Activated CD8-positive, alpha-beta memory T cell treated with anti-CD3 and anti-CD28 coated beads, Interleukin-2, amount 50 U/mL, for 24 hours (primary cell): ENCODE results near the gene DPM2.

Source experiments
- DNase-seq: peaks from one replicate; pipeline ENCODE4 v3.0.0-alpha.2; 2020; ENCODE audit errors: extremely low read depth

DPM2 gene

DNA sequence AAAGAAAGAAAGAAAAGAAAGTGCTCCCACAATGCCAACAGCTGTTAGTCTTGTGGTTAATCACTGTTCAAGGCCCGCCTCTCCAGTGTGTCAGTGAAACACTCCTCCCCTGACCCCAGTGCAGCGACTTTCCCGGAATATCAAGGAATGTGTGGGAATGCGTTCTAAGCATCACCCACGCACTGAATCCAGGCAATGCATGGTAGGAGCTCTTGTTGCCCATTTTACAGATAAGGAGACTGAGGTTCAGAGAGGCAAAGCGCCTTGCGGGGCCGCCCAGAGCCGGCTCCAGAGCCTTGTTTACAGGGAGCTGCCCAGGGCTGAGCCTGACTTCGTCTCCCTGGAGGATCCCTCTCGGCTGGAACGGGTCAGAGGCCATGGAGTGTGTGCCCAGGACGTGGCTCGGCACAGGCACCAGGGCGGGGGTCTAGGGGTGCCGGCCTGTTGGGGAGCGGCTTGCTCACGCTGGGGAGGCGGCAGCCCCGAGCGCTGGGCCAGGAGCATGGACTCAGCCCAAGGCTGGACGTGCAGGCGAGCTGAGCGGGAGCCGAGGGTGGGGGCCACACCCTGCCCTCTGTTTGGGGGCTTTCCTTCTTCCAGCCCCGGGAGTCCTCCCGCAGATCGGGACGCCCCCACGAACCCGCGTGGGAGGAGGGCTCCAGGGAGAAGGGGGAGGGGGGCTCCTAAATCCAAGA is 39.1 kb downstream of the DPM2 start:
- no peak for DNase-seq

DNA sequence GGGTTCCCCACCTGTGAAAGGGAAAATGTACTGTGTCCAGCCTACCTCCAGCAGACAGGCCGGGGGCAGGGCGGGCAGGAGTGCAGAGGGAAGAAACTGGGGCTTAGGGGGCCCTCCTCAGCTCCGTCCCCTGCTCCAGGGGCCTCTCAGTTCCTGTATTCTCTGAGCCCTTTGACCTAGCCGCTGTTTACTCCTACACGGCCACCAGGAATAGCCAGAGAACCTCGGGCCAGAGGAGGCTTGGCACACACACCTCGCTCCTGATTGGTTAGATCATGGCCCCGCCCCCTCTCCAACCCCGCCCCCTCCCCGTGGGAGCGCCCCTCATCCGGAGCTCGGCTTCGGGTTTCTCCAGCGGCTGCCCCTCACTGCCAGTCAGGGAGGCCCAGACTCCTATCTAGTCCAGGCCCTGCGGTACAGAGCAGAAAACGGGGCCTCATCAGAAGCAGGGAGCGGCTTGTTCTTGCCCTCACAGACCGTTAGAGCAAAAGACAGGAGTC is 40.4 kb downstream of the DPM2 start:
- no peak for DNase-seq

DNA sequence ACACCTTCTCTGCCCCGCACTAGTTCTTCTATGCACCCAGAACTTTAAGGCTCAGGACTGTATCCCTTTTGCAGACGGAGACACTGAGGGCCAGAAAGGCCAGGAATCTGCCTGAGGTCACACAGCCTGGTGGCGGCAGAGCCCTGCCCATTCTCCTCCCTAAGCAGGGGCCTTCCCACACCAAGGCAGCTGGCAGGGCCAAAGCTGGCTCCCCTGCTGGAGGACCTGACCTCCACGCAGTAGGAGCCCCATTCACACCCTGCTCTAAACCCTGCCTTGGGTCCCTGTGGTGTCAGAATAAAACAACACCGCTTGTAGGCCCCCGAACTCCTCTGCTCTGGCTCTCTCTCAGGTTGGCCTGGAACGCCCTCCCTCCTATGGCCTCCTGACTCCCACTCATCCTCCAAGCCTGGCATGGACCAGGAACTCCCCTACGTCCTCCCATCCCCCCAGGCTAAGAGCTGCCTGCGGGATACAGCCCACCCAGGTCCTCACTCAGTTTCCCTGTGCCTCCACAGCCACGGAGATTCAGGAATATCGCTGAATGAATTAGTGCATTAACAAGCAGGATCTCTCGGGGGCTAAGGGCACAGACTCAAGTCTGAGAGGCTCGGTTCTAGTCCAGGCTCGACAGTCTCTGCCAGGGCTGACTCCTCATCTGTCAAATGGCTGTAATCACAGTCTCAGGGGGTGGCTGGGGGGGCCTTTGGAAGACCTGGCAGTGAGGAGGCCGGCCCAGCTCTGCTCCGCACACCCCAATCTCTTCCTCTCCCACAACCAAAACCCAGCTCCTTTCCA is 41.1 kb downstream of the DPM2 start:
- no peak for DNase-seq

- DNase-seq, result no peak
Observed at GRCh38 chr9:127895811-127896210, 41.8 kb downstream of the DPM2 start.

DNA sequence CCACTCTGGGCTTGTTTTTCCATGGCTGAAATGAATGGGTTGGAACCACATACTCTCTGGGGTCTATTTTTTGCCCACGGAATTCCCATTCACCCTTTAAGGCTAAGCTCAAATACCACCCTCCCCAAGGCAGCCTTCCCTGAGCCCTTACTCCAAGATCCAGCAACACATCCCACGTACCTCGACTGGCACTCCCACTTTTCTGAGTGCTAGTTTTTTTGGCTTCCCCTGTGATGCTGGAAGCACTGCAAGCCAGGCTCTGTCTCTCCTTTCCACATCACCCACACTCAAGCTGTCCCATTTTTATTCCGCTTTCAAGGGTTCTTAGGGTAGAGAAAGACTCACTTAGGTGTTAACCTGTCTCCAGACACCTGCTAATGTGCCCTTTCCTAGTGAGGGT is 44.3 kb downstream of the DPM2 start:
- DNase-seq, result no peak

DNA sequence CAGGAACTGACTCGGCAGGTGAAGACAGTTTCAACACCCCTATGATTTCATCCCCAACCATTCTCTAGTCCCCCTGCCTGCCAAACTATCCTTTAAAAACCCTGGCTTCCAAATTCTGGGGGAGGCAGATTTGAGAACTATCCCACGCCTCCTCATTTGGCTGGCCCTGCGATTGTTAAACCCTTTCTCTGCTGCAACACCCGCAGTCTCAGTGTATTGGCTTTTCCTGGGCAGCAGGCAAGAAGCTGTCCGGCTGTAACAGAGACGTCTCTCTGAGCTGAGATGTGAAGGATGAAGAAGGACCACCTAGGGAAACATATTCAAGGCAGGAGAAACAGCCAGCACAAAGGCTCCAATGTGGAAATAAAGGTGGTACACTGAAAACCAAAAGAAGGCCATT is 44.8 kb downstream of the DPM2 start:
- DNase-seq, result no peak

- no peak for DNase-seq
Observed at GRCh38 chr9:127890053-127890452, 47.6 kb downstream of the DPM2 start.

DNA sequence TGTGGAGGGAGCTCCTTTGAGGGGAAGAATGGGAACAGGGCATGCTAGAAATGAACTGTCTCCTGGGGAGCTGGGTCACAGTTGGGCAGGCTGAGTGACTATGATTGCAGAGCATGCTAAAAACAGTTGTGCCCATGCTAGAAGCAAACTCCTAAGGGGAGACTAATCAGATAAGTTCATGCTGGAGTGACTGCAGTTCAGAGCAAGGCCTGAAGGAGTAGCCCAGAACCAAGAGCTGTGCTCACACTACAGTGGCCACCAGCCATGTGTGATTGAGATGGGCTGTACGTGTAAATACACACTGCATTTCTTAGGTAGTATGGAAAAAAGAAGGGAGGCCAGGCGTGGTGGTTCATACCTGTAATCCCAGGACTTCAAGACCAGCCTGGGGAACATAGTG is 49.9 kb downstream of the DPM2 start:
- no peak for DNase-seq

DNA sequence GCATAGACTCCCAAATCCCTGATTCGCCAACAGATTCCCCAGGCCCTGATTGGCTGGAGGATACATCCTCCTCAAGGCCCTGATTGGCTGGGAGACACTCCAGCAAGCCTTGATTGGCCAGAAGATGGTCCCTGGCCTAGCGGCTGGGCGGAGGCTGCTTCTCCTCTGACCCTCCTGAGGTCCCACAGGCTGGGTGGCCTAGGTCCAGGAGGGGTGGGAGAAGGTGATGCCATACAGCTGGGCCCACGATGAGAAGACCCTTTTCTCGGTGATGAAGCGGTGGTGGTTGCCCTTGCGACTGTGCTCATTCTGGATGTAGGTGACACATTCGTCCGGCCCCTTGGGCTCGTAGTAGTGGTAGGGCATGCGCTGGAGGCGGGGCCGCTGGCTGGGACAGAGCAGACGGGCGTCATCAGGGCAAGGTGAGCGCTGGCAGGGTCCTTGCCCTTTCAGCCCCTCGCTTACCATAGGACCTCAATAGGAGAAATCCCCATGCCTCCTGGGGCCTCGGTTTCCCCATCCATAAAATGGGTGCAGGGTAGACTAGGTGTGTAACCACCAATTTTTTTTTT is 51.2 kb downstream of the DPM2 start:
- no peak for DNase-seq

DNA sequence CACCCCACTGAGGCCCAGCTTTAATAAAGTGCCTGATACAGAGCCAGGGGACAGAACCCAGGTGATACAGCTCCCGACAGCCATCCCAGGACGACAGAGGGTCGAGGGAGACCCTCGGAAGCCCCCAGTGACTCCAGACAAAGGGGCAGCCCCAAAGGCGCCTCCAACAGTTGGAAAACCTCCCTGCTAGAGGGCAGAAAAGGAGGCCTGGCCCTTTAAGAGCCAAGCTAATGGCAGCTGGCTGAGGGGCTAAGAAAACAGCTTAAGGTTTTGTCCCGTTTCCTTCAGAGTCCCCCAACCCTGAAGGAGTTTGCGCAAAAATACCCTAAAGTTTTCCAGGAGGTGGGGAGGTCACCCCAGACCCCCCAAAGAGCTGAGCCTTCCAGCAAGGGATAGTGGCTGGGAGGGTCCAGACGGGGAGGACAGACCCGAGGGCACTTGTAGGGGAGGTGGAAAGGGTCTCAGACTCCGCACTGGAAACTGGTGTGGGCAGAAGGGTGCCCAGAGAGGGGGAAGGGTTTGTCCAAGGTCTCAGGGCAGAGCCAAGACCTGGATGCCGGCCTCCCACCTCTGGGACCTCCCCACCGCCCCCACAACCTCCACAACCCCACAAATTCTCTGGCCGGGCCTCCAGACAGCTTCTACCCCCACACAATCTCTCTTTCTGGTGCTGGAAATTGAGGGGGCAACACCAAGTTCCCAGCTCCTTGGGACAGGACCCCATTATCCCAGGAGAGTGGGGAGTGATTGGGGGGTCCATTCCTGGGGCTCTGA is 52.0 kb downstream of the DPM2 start:
- no peak for DNase-seq
